Activated naive CD8-positive, alpha-beta T cell treated with anti-CD3 and anti-CD28 coated beads, Interleukin-2, amount 10 ng/mL, durations not matched to agents 7 days and 5 days (primary cell): ENCODE measurements around the gene ERCC6L. TPM values are rescaled to one million over a fixed set of nuclear protein-coding genes. Genes with fewer than 3 reads are reported as not detected.
A peak's percentile ranks its signal among the peaks of the same experiment; 100 is the strongest.

ENCODE experiments used
- ATAC-seq: fragments of 150-1000 bp; cut with Tn5 transposase; one replicate; pipeline ENCODE4 v1.10.0; 2021; ENCODE audit warnings: low read depth, moderate library complexity
- POLR2A ChIA-PET: fragments of 350-600 bp; sonication (Branson Sonifier 250); formaldehyde crosslinking; loops from one replicate; lab custom pipeline; 2021; ENCODE audit warnings: antibody characterized with exemption; lab: Charles Lee
- DNase-seq: peaks from one replicate; pipeline ENCODE4 v3.0.0; 2021
- H3K27ac Mint-ChIP-seq: one replicate; pipeline ENCODE4 v1.8.0; 2022; ENCODE audit warnings: mild to moderate bottlenecking, mixed read lengths
- H3K27me3 Mint-ChIP-seq: one replicate; pipeline ENCODE4 v1.8.0; 2022; ENCODE audit warnings: mild to moderate bottlenecking, moderate library complexity, mixed read lengths
- H3K36me3 Mint-ChIP-seq: one replicate; pipeline ENCODE4 v1.8.0; 2021; ENCODE audit warnings: mild to moderate bottlenecking, mixed read lengths
- H3K4me1 Mint-ChIP-seq: one replicate; pipeline ENCODE4 v1.8.0; 2021; ENCODE audit warnings: mixed read lengths
- H3K4me3 Mint-ChIP-seq: one replicate; pipeline ENCODE4 v1.8.0; 2022; ENCODE audit warnings: mild to moderate bottlenecking, moderate library complexity, mixed read lengths
- H3K9me3 Mint-ChIP-seq: one replicate; pipeline ENCODE4 v1.8.0; 2021; ENCODE audit warnings: mixed read lengths
- total RNA-seq, 2 experiments: library from RNA; stranded (reverse); gene quantifications; one replicate each; pipeline ENCODE4 v1.2.3, GENCODE V29; 2021

Gene ERCC6L
- total RNA-seq, 2 experiments from 2014 or later: 7.9 to 8.2 TPM

DNA sequence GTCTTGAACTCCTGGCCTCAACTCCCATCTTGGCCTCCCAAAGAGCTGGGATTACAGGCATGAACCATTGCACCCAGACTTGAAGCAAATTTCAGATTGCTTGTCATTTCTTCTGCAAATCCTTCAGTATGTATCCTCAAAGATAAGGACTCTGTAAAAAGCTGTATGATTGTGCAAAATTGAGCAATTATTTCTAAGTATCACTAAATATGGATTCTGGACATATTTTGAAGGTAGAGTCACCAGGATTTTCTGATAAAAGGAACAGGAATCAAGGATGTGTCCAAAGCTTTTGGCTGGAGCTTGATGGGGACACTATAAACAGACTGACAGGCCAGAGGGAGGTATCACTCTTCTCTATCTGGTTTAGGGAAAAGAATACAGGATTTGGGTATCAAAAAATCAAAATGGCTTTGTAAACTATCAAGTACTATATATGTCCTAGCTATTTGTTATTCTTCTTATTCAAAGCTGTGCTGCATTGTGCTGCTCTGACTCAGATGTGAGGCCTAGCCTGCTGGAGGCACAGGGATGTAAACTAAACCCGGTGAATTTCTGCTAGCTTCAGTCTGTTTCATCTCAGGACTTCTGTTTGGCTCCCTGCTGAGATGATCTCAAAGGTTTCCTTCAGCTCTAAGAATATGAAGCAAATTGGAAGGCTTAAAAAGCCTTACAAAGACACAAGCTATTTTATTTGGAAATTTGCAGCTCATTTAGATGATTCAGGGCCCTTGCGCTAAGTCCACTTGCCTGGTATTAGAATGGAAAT is 30.0 kb upstream of the ERCC6L start:
- ATAC-seq: no peak
- Mint-ChIP-seq H3K4me1 (peaks cover 18% of the 10 kb centered on the region), H3K36me3 (peaks cover 15% of the 10 kb centered on the region), H3K27me3 (no peaks in the 10 kb centered on the region), H3K27ac (peak overlapping the region; percentile 30), H3K9me3 (no peaks in the 10 kb centered on the region), H3K4me3 (no peak overlapping the region)
- no peak for DNase-seq
- POLR2A ChIA-PET: interaction anchor here (1.5 kb wide), 1 partner anchor 30 kb away, joined by 3 read pairs; the partner anchor contains the start of gene ERCC6L

DNA sequence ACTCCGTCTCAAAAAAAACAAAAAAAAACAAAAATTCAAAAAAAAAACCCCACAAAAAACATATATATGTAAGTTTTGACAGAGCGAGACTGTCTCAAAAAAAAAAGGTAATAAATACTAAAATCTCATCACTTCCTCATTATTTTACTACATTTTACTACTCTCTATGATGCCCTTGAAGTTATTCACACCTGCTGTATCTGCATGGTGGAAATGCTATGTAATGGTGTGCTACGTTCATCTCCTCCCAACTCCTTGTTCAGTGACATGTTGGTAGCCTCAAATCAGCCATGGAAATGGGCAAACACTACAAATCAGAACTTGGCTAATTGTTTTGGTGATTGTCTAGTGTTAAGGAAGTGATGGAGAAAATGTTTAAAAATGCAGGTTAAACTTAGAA is 26.4 kb upstream of the ERCC6L start:
- no peaks in the 10 kb centered on the region for H3K27me3 Mint-ChIP-seq
- H3K27ac Mint-ChIP-seq: no peak overlapping the region
- peaks cover 9% of the 10 kb centered on the region for H3K4me1 Mint-ChIP-seq
- POLR2A ChIA-PET: no interaction called here
- peaks cover 7% of the 10 kb centered on the region for H3K36me3 Mint-ChIP-seq
- H3K9me3 Mint-ChIP-seq: no peaks in the 10 kb centered on the region
- no peak for DNase-seq
- no peak overlapping the region for H3K4me3 Mint-ChIP-seq
- ATAC-seq: no peak

DNA sequence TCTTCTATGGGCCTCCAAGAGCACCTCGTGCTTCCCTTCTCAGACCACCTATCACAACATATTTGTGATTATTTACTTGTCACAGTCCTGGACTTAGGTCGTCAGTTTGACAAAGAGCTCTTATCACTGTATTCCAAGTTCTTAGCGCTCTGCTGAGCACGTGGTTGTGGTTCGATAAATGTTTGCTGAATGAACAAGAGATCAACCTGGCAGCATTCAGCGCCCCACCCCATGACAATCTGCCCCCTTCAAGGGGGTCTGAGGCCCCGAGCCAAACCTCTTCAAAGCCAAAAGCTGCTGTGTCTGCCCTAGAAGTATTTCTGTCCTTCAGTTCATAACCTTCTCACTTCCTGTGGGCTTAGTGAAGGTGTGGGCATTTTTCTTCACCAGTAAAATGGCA is 23.2 kb upstream of the ERCC6L start:
- DNase-seq (no peak), ATAC-seq (no peak)
- no peak overlapping the region for H3K27ac Mint-ChIP-seq
- H3K4me1 Mint-ChIP-seq: peaks cover 6% of the 10 kb centered on the region
- no peaks in the 10 kb centered on the region for H3K9me3 Mint-ChIP-seq
- H3K4me3 Mint-ChIP-seq: no peak overlapping the region
- no peaks in the 10 kb centered on the region for H3K27me3 Mint-ChIP-seq
- H3K36me3 Mint-ChIP-seq: no peaks in the 10 kb centered on the region
- POLR2A ChIA-PET: no interaction called here

DNA sequence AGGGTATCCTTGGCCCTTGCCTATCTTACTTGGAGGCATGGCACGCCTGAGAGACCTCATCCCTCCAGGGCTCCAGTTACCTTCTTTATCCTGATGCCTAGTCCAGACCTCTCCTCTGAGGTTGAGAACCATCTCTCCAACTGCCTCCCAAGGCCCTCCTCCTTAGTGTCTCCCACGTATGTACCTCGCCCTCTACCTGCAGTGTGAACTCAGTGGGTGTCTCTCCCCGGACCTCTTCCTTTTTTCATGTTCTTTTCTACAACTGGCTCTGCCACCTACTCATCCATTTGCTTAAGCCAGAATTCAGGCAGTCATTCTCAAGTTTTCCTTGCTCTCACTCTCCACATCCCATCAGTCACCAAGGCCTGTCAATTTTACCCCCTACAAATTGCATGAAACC is 21.6 kb upstream of the ERCC6L start:
- Mint-ChIP-seq H3K36me3 (no peaks in the 10 kb centered on the region), H3K27me3 (peaks cover 5% of the 10 kb centered on the region), H3K27ac (no peak overlapping the region), H3K4me1 (peaks cover 6% of the 10 kb centered on the region), H3K4me3 (no peak overlapping the region), H3K9me3 (no peaks in the 10 kb centered on the region)
- POLR2A ChIA-PET: no interaction called here
- ATAC-seq: no peak
- DNase-seq: no peak

DNA sequence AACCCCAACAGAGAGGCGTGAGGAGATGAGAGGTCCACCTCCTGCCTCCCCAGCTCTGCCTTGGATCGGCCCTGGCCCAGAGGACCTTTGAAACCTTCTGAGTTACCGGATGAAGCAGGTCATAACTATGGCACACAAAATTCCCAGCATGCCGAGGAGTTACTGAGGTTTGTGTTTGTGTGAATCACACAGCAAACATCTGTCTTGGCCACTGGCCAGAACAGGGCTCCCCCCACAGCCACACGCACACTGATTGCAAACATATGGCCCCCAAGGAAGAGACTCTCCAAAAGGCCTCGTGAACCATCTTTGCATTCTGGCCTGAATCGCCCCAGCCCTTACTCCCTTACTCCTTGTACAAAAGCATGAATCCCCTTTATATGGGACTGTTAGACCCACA is 19.3 kb upstream of the ERCC6L start:
- DNase-seq (no peak), ATAC-seq (no peak)
- Mint-ChIP-seq H3K27me3 (peaks cover 20% of the 10 kb centered on the region), H3K27ac (no peak overlapping the region), H3K9me3 (no peaks in the 10 kb centered on the region), H3K4me1 (peaks cover 6% of the 10 kb centered on the region), H3K36me3 (no peaks in the 10 kb centered on the region), H3K4me3 (no peak overlapping the region)
- POLR2A ChIA-PET: no interaction called here

DNA sequence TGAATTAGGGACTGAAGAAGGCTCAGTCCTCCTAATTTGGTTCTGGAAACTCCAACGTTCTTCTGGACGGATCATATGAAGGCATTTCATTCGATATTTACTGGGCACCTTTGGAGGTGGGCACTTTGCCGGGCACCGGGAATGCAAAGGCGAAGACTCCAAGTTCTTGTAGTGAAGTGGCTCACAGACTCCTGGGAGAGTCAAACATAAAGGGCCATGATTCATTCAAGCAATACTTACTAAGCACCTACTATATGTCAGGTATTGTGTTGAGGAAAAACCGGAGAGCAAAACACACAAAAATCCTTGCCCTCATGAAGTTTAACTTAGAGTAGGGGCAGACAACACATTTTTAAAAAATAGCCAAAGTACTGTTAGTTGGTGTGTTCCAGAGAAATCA is 17.0 kb upstream of the ERCC6L start:
- POLR2A ChIA-PET: no interaction called here
- Mint-ChIP-seq H3K4me1 (no peaks in the 10 kb centered on the region), H3K27ac (no peak overlapping the region), H3K4me3 (no peak overlapping the region), H3K27me3 (peaks cover 22% of the 10 kb centered on the region), H3K36me3 (no peaks in the 10 kb centered on the region), H3K9me3 (no peaks in the 10 kb centered on the region)
- DNase-seq (no peak), ATAC-seq (no peak)

DNA sequence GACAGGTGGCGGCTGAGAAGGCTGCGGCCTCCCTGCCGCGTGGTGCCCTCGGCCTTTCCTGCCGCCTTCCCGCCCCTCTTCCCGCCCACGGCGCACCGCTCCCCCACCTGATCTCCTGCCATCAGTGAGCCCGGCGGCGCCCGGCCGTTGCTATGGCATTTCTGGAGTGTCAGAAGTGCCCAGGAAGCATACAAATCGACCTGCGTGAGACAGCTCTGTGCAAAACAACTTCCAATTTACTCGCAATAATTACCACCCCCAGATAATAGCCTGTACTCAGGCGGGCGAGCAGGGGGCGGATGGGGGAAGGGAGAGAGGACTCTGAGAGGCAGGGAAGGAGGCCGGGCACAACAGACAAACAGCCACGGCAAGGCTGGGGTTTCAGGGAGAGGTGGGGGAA is 16.6 kb upstream of the ERCC6L start:
- no peaks in the 10 kb centered on the region for H3K36me3 Mint-ChIP-seq
- H3K27me3 Mint-ChIP-seq: peaks cover 22% of the 10 kb centered on the region
- POLR2A ChIA-PET: no interaction called here
- no peaks in the 10 kb centered on the region for H3K4me1 Mint-ChIP-seq
- no peaks in the 10 kb centered on the region for H3K9me3 Mint-ChIP-seq
- H3K27ac Mint-ChIP-seq: no peak overlapping the region
- DNase-seq: no peak
- H3K4me3 Mint-ChIP-seq: no peak overlapping the region
- no peak for ATAC-seq

DNA sequence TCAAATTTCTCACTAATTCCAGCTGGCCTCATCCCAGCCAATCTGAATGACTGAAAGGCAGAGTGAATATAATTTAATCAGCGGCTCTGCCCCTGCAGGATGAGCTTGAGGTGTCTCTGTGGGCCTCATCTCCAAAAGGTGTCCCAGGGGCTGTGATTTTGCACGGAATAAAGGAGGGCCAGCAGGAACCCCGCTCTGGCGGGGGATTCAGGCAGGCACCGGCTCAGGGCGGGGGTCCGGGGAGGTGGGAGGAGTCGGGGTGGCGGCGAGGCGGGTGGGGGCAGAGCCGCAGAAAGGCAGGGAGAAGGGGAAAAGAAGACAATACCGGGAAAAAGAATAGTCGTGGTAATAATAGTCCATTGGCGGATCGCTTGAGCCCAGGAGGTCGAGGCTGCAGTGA is 16.0 kb upstream of the ERCC6L start:
- DNase-seq (no peak), ATAC-seq (no peak)
- no peaks in the 10 kb centered on the region for H3K9me3 Mint-ChIP-seq
- no peaks in the 10 kb centered on the region for H3K36me3 Mint-ChIP-seq
- H3K27ac Mint-ChIP-seq: no peak overlapping the region
- no peak overlapping the region for H3K4me3 Mint-ChIP-seq
- peaks cover 22% of the 10 kb centered on the region for H3K27me3 Mint-ChIP-seq
- POLR2A ChIA-PET: no interaction called here
- no peaks in the 10 kb centered on the region for H3K4me1 Mint-ChIP-seq

DNA sequence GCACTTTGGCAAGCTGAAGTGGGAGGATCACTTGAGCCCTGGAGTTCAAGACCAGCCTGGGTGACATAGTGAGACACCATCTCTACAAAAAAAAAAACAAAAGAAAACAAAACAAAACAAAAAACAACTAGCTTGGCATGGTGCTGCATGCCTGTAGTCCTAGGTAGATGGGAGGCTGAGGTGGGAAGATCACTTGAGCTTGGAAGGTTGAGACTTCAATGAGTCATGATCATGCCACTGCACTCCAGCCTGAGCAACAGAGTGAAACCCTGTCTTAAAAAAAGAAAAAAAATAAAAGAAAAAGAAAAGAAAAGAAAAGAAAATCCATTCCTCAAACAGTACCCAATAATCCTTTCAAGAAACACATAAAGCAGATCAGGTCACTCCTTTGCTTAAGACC is 14.9 kb upstream of the ERCC6L start:
- ATAC-seq: no peak
- no peaks in the 10 kb centered on the region for H3K4me1 Mint-ChIP-seq

DNA sequence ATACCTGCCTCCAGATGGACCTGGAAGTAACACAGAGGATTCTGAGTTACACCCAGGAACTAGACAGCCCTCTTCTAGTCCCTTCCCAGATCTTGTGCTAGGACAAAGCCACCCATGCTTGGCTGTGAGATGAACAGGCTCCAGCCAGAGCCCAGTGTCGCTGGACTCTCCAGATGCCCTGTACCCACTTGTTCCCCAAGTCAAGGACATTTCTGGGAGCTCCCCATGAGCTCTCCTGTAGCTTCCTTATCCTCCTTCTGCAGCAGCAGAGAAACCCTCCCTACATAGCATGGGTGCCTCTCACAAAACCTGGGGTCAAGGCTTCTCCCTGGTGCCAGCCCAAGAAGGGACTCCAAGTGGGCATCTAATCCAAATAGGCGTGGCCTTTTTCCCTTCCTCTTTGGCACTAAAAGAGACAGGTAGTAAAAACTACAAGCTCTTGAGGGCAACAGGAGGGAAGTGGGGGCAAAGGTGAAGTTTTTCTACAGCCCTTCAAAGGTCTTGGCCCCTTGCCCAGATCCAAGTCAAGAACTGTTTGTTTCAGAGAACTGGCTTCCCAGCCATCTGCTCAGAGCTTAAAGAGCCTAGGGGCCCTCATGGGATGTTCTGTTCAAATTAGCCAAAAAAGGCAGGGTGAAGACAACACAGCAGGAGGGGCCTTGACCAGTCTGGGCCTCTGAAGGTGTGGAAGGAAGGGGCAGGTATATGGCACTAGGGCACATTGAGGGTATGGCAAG is 8.5 kb upstream of the ERCC6L start:
- H3K9me3 Mint-ChIP-seq: no peaks in the 10 kb centered on the region

More for the DNA sequence above, 14.9 kb upstream of the ERCC6L start:
- no peak for DNase-seq
- Mint-ChIP-seq H3K27me3 (peaks cover 22% of the 10 kb centered on the region), H3K4me3 (no peak overlapping the region), H3K27ac (no peak overlapping the region), H3K9me3 (no peaks in the 10 kb centered on the region), H3K36me3 (no peaks in the 10 kb centered on the region)
- POLR2A ChIA-PET: no interaction called here

DNA sequence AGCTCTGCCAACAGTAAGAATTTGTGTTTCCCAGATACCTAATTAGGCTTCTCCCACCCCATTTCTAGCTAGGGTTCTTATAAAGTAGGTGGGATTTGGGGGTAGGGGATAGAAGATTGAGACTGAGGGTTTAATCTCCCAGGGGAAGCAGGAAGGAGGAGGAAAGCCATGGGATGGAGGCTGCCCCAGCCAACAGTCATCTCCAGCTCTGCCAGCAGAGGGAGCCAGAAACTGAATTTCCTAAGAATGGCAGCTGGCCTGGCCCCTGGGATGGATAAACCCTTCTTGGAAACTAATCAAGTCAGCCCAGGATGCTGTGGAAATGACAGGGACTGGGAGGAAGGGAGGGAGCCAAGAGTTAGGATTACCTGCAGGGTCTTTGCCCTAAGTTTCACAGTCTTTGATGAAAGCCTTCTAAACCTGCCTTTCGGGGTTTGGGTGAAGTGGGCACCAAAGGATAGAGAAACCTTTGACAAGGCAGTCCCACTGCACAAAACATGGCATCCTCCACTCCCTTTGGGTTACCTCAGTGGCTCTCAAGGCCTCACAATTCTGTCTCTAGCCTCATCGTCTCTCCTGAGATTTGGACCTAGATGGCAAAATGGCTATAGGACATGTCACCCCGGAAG is 6.7 kb upstream of the ERCC6L start:
- Mint-ChIP-seq H3K36me3 (no peaks in the 10 kb centered on the region), H3K27ac (no peak overlapping the region), H3K9me3 (no peaks in the 10 kb centered on the region), H3K4me1 (no peaks in the 10 kb centered on the region), H3K27me3 (no peaks in the 10 kb centered on the region), H3K4me3 (no peak overlapping the region)
- ATAC-seq: no peak
- peak; percentile 30 for DNase-seq
- POLR2A ChIA-PET: no interaction called here

More for the DNA sequence above, 8.5 kb upstream of the ERCC6L start:
- Mint-ChIP-seq H3K27ac (no peak overlapping the region), H3K4me1 (no peaks in the 10 kb centered on the region), H3K27me3 (no peaks in the 10 kb centered on the region), H3K36me3 (no peaks in the 10 kb centered on the region), H3K4me3 (no peak overlapping the region)
- ATAC-seq (no peak), DNase-seq (no peak)
- POLR2A ChIA-PET: no interaction called here

DNA sequence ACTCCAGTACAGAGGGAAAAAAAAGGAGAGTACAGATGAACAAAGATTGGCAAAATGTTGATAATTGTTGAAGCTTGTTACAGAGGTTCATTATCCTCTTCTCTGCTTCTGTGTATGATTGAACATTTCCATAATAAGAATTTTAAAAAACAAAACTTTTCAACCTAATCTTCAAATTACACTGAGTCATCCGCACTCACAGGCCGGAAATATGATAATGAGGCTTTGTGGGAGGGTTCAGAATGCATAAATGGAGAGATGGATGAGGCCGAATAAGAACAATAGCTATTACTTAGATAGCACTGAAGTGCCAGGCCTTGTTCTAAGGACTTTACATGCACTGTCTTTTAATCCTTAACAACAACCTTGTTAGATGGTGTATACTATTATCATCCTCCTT is 4.6 kb upstream of the ERCC6L start:
- no peak overlapping the region for H3K27ac Mint-ChIP-seq
- ATAC-seq (no peak), DNase-seq (no peak)
- H3K4me1 Mint-ChIP-seq: peaks cover 3% of the 10 kb centered on the region
- H3K9me3 Mint-ChIP-seq: no peaks in the 10 kb centered on the region
- no peaks in the 10 kb centered on the region for H3K27me3 Mint-ChIP-seq
- H3K36me3 Mint-ChIP-seq: no peaks in the 10 kb centered on the region
- H3K4me3 Mint-ChIP-seq: no peak overlapping the region
- POLR2A ChIA-PET: interaction anchor here (1.0 kb wide), 1 partner anchor 34 kb away, joined by 4 read pairs; the partner anchor contains the start of gene RPS4X

DNA sequence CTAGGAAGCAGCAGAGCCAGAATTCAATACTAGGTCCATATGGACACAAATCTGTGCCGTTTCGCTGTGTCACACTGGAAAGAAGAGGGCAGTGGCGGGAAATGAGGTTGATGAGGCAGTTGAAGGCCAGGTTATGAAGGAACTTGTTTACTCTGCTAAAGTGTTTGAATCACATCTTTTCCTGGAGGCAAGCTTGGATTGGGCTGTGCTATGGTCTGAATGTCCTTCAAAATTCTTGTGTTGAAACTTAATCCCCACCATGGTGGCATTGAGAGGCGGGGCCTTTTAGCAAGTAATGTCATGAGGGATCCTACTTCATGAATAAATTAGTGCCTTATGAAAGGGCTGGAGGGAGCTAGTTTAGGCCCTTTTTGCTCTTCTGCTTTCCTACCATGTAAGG is 2.1 kb upstream of the ERCC6L start:
- POLR2A ChIA-PET: no interaction called here
- no peak overlapping the region for H3K4me3 Mint-ChIP-seq
- no peak overlapping the region for H3K27ac Mint-ChIP-seq
- no peaks in the 10 kb centered on the region for H3K9me3 Mint-ChIP-seq
- no peaks in the 10 kb centered on the region for H3K27me3 Mint-ChIP-seq
- H3K4me1 Mint-ChIP-seq: peaks cover 9% of the 10 kb centered on the region
- ATAC-seq (no peak), DNase-seq (no peak)
- peaks cover 5% of the 10 kb centered on the region for H3K36me3 Mint-ChIP-seq
